IMR-90 (cell line): ENCODE measurements around the gene MAP2K6. TPM values are rescaled to one million over a fixed set of nuclear protein-coding genes. Genes with fewer than 3 reads are reported as not detected.

Experiments
- ATAC-seq: fragments of 200-7000 bp; cut with Tn5 transposase; 2 replicates; pipeline ENCODE4 v1.9.1; 2020; ENCODE audit warnings: low read depth, mild to moderate bottlenecking, moderate library complexity
- BruUV-seq: library from RNA; stranded (reverse); fragments of 400-500 nt; replicated peaks from 2 replicates; lab custom pipeline; 2021; lab: Mats Ljungman, UMichigan
- CTCF ChIA-PET: fragments of 300-600 bp; formaldehyde crosslinking; extraction: SDS; loops from one replicate; lab custom pipeline; 2021; ENCODE audit warnings: antibody characterized with exemption; lab: Yijun Ruan, JAX
- POLR2A ChIA-PET: fragments of 300-600 bp; sonication (Branson Sonifier 250); formaldehyde crosslinking; loops from one replicate; lab custom pipeline; 2022; ENCODE audit warnings: antibody characterized with exemption; ENCODE audit not compliant: unreplicated experiment; lab: Charles Lee
- DNase-seq: peaks from one replicate; pipeline ENCODE4 v3.0.0; 2013
- H2AFZ ChIP-seq: replicated peaks from 2 replicates; pipeline ENCODE3; 2013; ENCODE audit warnings: low read length, mild to moderate bottlenecking; ENCODE audit not compliant: poor library complexity
- H2AK5ac ChIP-seq: 2 replicates; pipeline ENCODE4 v1.6.1; 2013; ENCODE audit warnings: low read depth, low read length, inconsistent platforms
- H2AK9ac ChIP-seq: replicated peaks from 2 replicates; pipeline ENCODE3; 2013; ENCODE audit warnings: mild to moderate bottlenecking, low read depth, low read length, moderate library complexity; ENCODE audit not compliant: poor library complexity
- H2BK120ac ChIP-seq: 2 replicates; pipeline ENCODE4 v1.6.1; 2013; ENCODE audit warnings: low read depth, low read length, inconsistent platforms
- H2BK15ac ChIP-seq: 3 replicates; pipeline ENCODE4 v1.6.1; 2013; ENCODE audit warnings: low read depth, low read length, inconsistent platforms
- H2BK20ac ChIP-seq: 2 replicates; pipeline ENCODE4 v1.6.1; 2013; ENCODE audit warnings: low read depth, mild to moderate bottlenecking, inconsistent platforms, low read length, moderate library complexity
- H2BK5ac ChIP-seq: 2 replicates; pipeline ENCODE4 v1.6.1; 2013; ENCODE audit warnings: mild to moderate bottlenecking, low read depth, low read length, inconsistent platforms; ENCODE audit not compliant: poor library complexity, severe bottlenecking
- H3K14ac ChIP-seq: replicated peaks from 2 replicates; pipeline ENCODE4 v1.6.1; 2013; ENCODE audit warnings: low read depth, low read length, inconsistent platforms
- H3K18ac ChIP-seq: 2 replicates; pipeline ENCODE4 v1.6.1; 2013; ENCODE audit warnings: low read depth, low read length, control low read depth
- H3K23ac ChIP-seq: 2 replicates; pipeline ENCODE4 v1.6.1; 2013; ENCODE audit warnings: low read depth, low read length, inconsistent platforms
- H3K27ac ChIP-seq: 2 replicates; pipeline ENCODE4 v1.5.1; 2013; ENCODE audit warnings: mild to moderate bottlenecking, control low read depth, low read length; ENCODE audit not compliant: insufficient read depth
- H3K27me3 ChIP-seq: 2 replicates; pipeline ENCODE4 v1.6.1; 2013; ENCODE audit warnings: low read length; ENCODE audit not compliant: control insufficient read depth, insufficient read depth
- H3K36me3 ChIP-seq: 2 replicates; pipeline ENCODE4 v1.6.1; 2013; ENCODE audit warnings: low read length, mixed read lengths; ENCODE audit not compliant: control insufficient read depth, insufficient read depth
- H3K4ac ChIP-seq: 2 replicates; pipeline ENCODE4 v1.6.1; 2013; ENCODE audit warnings: low read depth, low read length, inconsistent platforms
- H3K4me1 ChIP-seq: 2 replicates; pipeline ENCODE4 v1.6.1; 2013; ENCODE audit warnings: low read length, mixed read lengths; ENCODE audit not compliant: control insufficient read depth, insufficient read depth
- H3K4me2 ChIP-seq: 2 replicates; pipeline ENCODE4 v1.6.1; 2013; ENCODE audit warnings: low read depth, mild to moderate bottlenecking, control low read depth, low read length, moderate library complexity
- H3K4me3 ChIP-seq: 2 replicates; pipeline ENCODE4 v1.5.1; 2013; ENCODE audit warnings: low read depth, mild to moderate bottlenecking, control low read depth, low read length, moderate library complexity; ENCODE audit not compliant: insufficient read depth
- H3K56ac ChIP-seq: 2 replicates; pipeline ENCODE4 v1.6.1; 2013; ENCODE audit warnings: low read length, inconsistent platforms; ENCODE audit not compliant: insufficient read depth; ENCODE audit errors: extremely low read depth
- H3K79me1 ChIP-seq, 2 experiments: 2 replicates each; pipeline ENCODE4 v1.6.1; 2013; ENCODE audit warnings: low read length in 2 of 2, inconsistent platforms in 1 of 2, low read depth in 1 of 2
- H3K9ac ChIP-seq: 2 replicates; pipeline ENCODE4 v1.6.1; 2013; ENCODE audit warnings: low read depth, low read length, control low read depth
- H3K9me1 ChIP-seq: 2 replicates; pipeline ENCODE4 v1.6.1; 2013; ENCODE audit warnings: low read length, inconsistent platforms; ENCODE audit not compliant: insufficient read depth
- H3K9me3 ChIP-seq: 2 replicates; pipeline ENCODE4 v1.6.1; 2013; ENCODE audit warnings: low read length; ENCODE audit not compliant: control insufficient read depth, insufficient read depth
- H4K20me1 ChIP-seq: 2 replicates; pipeline ENCODE4 v1.6.1; 2013; ENCODE audit warnings: low read length, inconsistent platforms; ENCODE audit not compliant: insufficient read depth
- H4K5ac ChIP-seq: 2 replicates; pipeline ENCODE4 v1.6.1; 2013; ENCODE audit warnings: mild to moderate bottlenecking, low read depth, low read length, control low read depth
- H4K8ac ChIP-seq, 2 experiments: 2 replicates each; pipeline ENCODE4 v1.6.1; 2013; ENCODE audit warnings: low read depth in 2 of 2, low read length in 2 of 2, control low read depth in 1 of 2, inconsistent platforms in 1 of 2
- H4K91ac ChIP-seq: 2 replicates; pipeline ENCODE4 v1.6.1; 2013; ENCODE audit warnings: low read depth, low read length, inconsistent platforms; ENCODE audit not compliant: insufficient read depth
- CEBPB ChIP-seq: IDR thresholded peaks from 2 replicates; pipeline ENCODE4 v1.6.1; 2012; ENCODE audit warnings: low read depth, low read length, improper control_type of control experiment
- CHD1 ChIP-seq: IDR thresholded peaks from 2 replicates; pipeline ENCODE4 v1.6.1; 2012; ENCODE audit warnings: low read depth, low read length, improper control_type of control experiment
- CTCF ChIP-seq: conservative IDR thresholded peaks from 2 replicates; pipeline ENCODE4 v1.5.1; 2012; ENCODE audit warnings: mild to moderate bottlenecking, low read depth, low read length, improper control_type of control experiment
- ELK1 ChIP-seq: fragments of 150-350 bp; IDR thresholded peaks from 2 replicates; pipeline ENCODE4 v1.6.1; 2016; ENCODE audit warnings: low read depth, mild to moderate bottlenecking, low read length, moderate library complexity, borderline replicate concordance
- FOS ChIP-seq: fragments of 150-350 bp; IDR thresholded peaks from 2 replicates; pipeline ENCODE4 v1.6.1; 2016; ENCODE audit warnings: low read depth, low read length
- MAZ ChIP-seq: IDR thresholded peaks from 2 replicates; pipeline ENCODE4 v1.6.1; 2012; ENCODE audit warnings: low read depth, mild to moderate bottlenecking, low read length, improper control_type of control experiment, moderate library complexity, borderline replicate concordance
- POLR2A ChIP-seq: IDR thresholded peaks from 2 replicates; pipeline ENCODE4 v1.6.1; 2012; ENCODE audit warnings: mild to moderate bottlenecking, low read depth, low read length
- RAD21 ChIP-seq: IDR thresholded peaks from 2 replicates; pipeline ENCODE4 v1.6.1; 2012; ENCODE audit warnings: low read length, improper control_type of control experiment
- RFX5 ChIP-seq: IDR thresholded peaks from 2 replicates; pipeline ENCODE4 v1.8.0; 2012; ENCODE audit warnings: low read depth, mild to moderate bottlenecking, low read length, moderate library complexity
- USF2 ChIP-seq: fragments of 150-350 bp; IDR thresholded peaks from 2 replicates; pipeline ENCODE4 v1.6.1; 2017; ENCODE audit warnings: mild to moderate bottlenecking, antibody characterized with exemption, low read length, low read depth
- WGBS, 2 experiments: methylation state at CpG; one replicate each; pipeline versions ENCODE4 v1.1.5 to v1.1.7; 2013; ENCODE audit warnings: missing lambda C conversion rate in 2 of 2; ENCODE audit not compliant: insufficient read length in 1 of 2; ENCODE audit errors: extremely low coverage in 2 of 2; 5-methylcytosine and 5-hydroxymethylcytosine counted together
- dilution Hi-C: fragments of 300-500 bp; cut with HindIII; formaldehyde crosslinking; loops from one replicate; pipeline ENCODE4 v1.14.3; 2018; ENCODE audit warnings: low sequenced_read_pairs; ENCODE audit not compliant: unreplicated experiment
- in situ Hi-C: fragments of 300-500 bp; cut with MboI; formaldehyde crosslinking; loops from 3 replicates; pipeline ENCODE4 v1.14.3; 2019; ENCODE audit warnings: low sequenced_read_pairs, inconsistent platforms, mixed read lengths
- intact Hi-C: fragments of 100-400 bp; cut with micrococcal nuclease; formaldehyde crosslinking; loops from 2 replicates; pipeline ENCODE4 v1.10.0; 2022
- polyA plus RNA-seq, 3 experiments: library from polyadenylated mRNA; depleted of rRNA; stranded (reverse); fragments of >200 nt; gene quantifications; 2 replicates each; pipeline ENCODE4 v1.2.3, GENCODE V29; 2012; ENCODE audit warnings: low replicate concordance in 1 of 3
- total RNA-seq: library from RNA; depleted of rRNA; stranded (reverse); fragments of >200 nt; gene quantifications from 2 replicates; pipeline ENCODE4 v1.2.3, GENCODE V29; 2012

MAP2K6 gene
- total and polyA plus RNA-seq, 2 of the 4 experiments (the other 2 are of a cell fraction): 2.4 to 5.7 TPM

GRCh38 chr17:69523244-69523861, 108.9 kb downstream of the MAP2K6 start (continued):
- no peak for TF ChIP-seq POLR2A
- no peak for TF ChIP-seq FOS

GRCh38 chr17:69524854-69525253, 110.4 kb downstream of the MAP2K6 start:
- H2AK5ac ChIP-seq: no peak overlapping the region; the same call in 1 of the 2 replicates
- no peak overlapping the region for H3K4me3 ChIP-seq
- H3K4me1 ChIP-seq: no peaks in the 10 kb centered on the region
- DNase-seq (no peak), ATAC-seq (no peak)
- no peak overlapping the region for H2BK120ac ChIP-seq
- 60% methylated on average over 1 of the region's 4 CpGs; no CpG with 5 or more reads in 1 of the 2 experiments for WGBS, 2 experiments
- no peak overlapping the region for H2AK9ac ChIP-seq
- TF ChIP-seq RAD21 (peak; percentile 32), CEBPB (no peak), CTCF (0 out of 2 replicates have a peak, but pooled peaks have one; percentile 19), ELK1 (no peak), USF2 (no peak), RFX5 (no peak), POLR2A (no peak), CHD1 (no peak), MAZ (no peak)
- H3K27ac ChIP-seq: no peak overlapping the region
- H2BK20ac ChIP-seq: no peak overlapping the region
- POLR2A ChIA-PET: no interaction called here
- dilution Hi-C loops (no loop called here), in situ Hi-C loops (loop anchor here (5.0 to 10.0 kb wide), 2 partner anchors 198 to 1030 kb away; partner anchors contain the start of gene ABCA5), intact Hi-C loops (loop anchor here (5.0 to 10.0 kb wide), 5 partner anchors 42 to 1030 kb away; no protein-coding TSS in a partner anchor)
- 0 out of 2 replicates have a peak, but pooled peaks cover 1% of the 10 kb centered on the region for H3K36me3 ChIP-seq
- no peak overlapping the region for H3K18ac ChIP-seq
- no peak overlapping the region for H3K56ac ChIP-seq
- no peak overlapping the region for H3K9ac ChIP-seq
- no peak overlapping the region for H3K4me2 ChIP-seq
- CTCF ChIA-PET: interaction anchor here (0.7 to 3.2 kb wide), 8 partner anchors 10 to 618 kb away, joined by 3 to 15 read pairs (median 3); no protein-coding TSS in a partner anchor
- no peak overlapping the region for H3K4ac ChIP-seq
- H3K27me3 ChIP-seq: no peaks in the 10 kb centered on the region
- H3K14ac ChIP-seq: no peak overlapping the region
- H4K91ac ChIP-seq: no peak overlapping the region
- no peak overlapping the region for H4K5ac ChIP-seq
- H2BK15ac ChIP-seq: no peak overlapping the region; the same call in 2 of the 3 replicates
- no peak overlapping the region for H3K23ac ChIP-seq
- H3K9me1 ChIP-seq: no peaks in the 10 kb centered on the region
- H3K79me1 ChIP-seq: no peaks in the 10 kb centered on the region
- H2BK5ac ChIP-seq: no peak overlapping the region
- no TSS peak for BruUV-seq
- H3K9me3 ChIP-seq: no peaks in the 10 kb centered on the region
- no peak overlapping the region for H2AFZ ChIP-seq
- H4K20me1 ChIP-seq: no peaks in the 10 kb centered on the region
- H4K8ac ChIP-seq: no peak overlapping the region
